Measurements from ENCODE around the gene CSNK1A1. TPM values are rescaled to one million over a fixed set of nuclear protein-coding genes. Genes with fewer than 3 reads are reported as not detected.

The CSNK1A1 gene
- total and polyA plus RNA-seq, 2 of the 4 experiments (the other 2 are of a cell fraction) = 140 to 419 TPM

- peak overlapping the region; percentile 33; the same call in 1 of the 2 replicates for H3K4ac ChIP-seq (ENCODE audit: low read depth, low read length)
- H3K56ac ChIP-seq (ENCODE audit: extremely low read depth, insufficient read depth, low read length) = no peak overlapping the region
- H2AFZ ChIP-seq (replicated peaks; ENCODE audit: low read length, poor library complexity) = no peak overlapping the region
- peak overlapping the region; percentile 33; the same call in 1 of the 2 replicates for H4K5ac ChIP-seq (ENCODE audit: low read depth, low read length)
- H2AK5ac ChIP-seq (ENCODE audit: low read depth, low read length) = peak overlapping the region; percentile 74; the same call in 1 of the 2 replicates
- H3K9ac ChIP-seq (ENCODE audit: low read depth, low read length) = no peak overlapping the region
- no peaks in the 10 kb centered on the region; the same call in 1 of the 2 replicates for H3K9me1 ChIP-seq (ENCODE audit: insufficient read depth, low read length)
- H4K91ac ChIP-seq (ENCODE audit: insufficient read depth, low read depth, low read length) = peak overlapping the region; percentile 55
- intact Hi-C loops (cut with micrococcal nuclease) = loop anchor here (5.0 kb wide), 1 partner anchor 75 kb away; no protein-coding TSS in a partner anchor
- ATAC-seq (ENCODE audit: low read depth) (no peak), DNase-seq (no peak)
- peak overlapping the region; percentile 78; the same call in 1 of the 2 replicates for H2BK120ac ChIP-seq (ENCODE audit: low read depth, low read length)
- in situ Hi-C loops (cut with MboI; ENCODE audit: low sequenced_read_pairs) = loop anchor here (5.0 kb wide), 1 partner anchor 40 kb away; no protein-coding TSS in a partner anchor
- H3K23ac ChIP-seq (ENCODE audit: low read depth, low read length) = peak overlapping the region; percentile 17; the same call in 1 of the 2 replicates
- dilution Hi-C loops (cut with HindIII; ENCODE audit: low sequenced_read_pairs, unreplicated experiment) = no loop called here
- CTCF ChIA-PET = interaction anchor here (2.1 kb wide), 1 partner anchor 35 kb away, joined by 5 read pairs; no protein-coding TSS in a partner anchor
- H3K4me3 ChIP-seq (ENCODE audit: insufficient read depth, low read depth, low read length) = no peak overlapping the region
- H3K14ac ChIP-seq (replicated peaks; ENCODE audit: low read depth, low read length) = no peak overlapping the region; the same call in 1 of the 2 replicates
- H4K20me1 ChIP-seq (ENCODE audit: insufficient read depth, low read length) = peaks cover 11% of the 10 kb centered on the region
- WGBS, 2 experiments (ENCODE audit: extremely low coverage in 2 of 2, insufficient read length in 1 of 2) = no CpG with 5 or more reads among the region's 2 CpGs
- H2BK15ac ChIP-seq (ENCODE audit: low read depth, low read length) = peak overlapping the region; percentile 24
- peak overlapping the region; percentile 28; the same call in 1 of the 2 replicates for H2BK20ac ChIP-seq (ENCODE audit: low read depth, low read length)
- POLR2A ChIA-PET (ENCODE audit: unreplicated experiment) = no interaction called here
- no peak overlapping the region for H3K4me2 ChIP-seq (ENCODE audit: low read depth, low read length)
- peak overlapping the region; percentile 48 for H3K18ac ChIP-seq (ENCODE audit: low read depth, low read length)
- peak overlapping the region; percentile 98 for H2BK5ac ChIP-seq (ENCODE audit: low read depth, low read length, poor library complexity, severe bottlenecking)
- no peaks in the 10 kb centered on the region for H3K36me3 ChIP-seq (ENCODE audit: control insufficient read depth, insufficient read depth, low read length)
- H4K8ac ChIP-seq (ENCODE audit: low read depth in 2 of 2, low read length in 2 of 2) = peak overlapping the region; percentile 33 to 58; a peak in 3 of 4 replicates
- H3K4me1 ChIP-seq (ENCODE audit: control insufficient read depth, insufficient read depth, low read length) = peaks cover 32% of the 10 kb centered on the region
- peak overlapping the region; percentile 84 for H3K27ac ChIP-seq (ENCODE audit: insufficient read depth, low read length)
- no peaks in the 10 kb centered on the region for H3K27me3 ChIP-seq (ENCODE audit: control insufficient read depth, insufficient read depth, low read length)
- no peaks in the 10 kb centered on the region for H3K9me3 ChIP-seq (ENCODE audit: control insufficient read depth, insufficient read depth, low read length)
- peaks cover 2 to 22% of the 10 kb centered on the region in 2 experiments; a peak in 2 of 4 replicates for H3K79me1 ChIP-seq (ENCODE audit: low read depth in 1 of 2, low read length in 2 of 2)
- H2AK9ac ChIP-seq (replicated peaks; ENCODE audit: low read depth, low read length, poor library complexity) = no peak overlapping the region
- TF ChIP-seq RAD21 (IDR thresholded peaks at IDR 0.05; ENCODE audit: low read length) (no peak), POLR2A (IDR thresholded peaks at IDR 0.05; ENCODE audit: low read depth, low read length) (no peak), NFE2L2 (IDR thresholded peaks at IDR 0.05; ENCODE audit: low read depth, low read length) (no peak), SMC3 (IDR thresholded peaks at IDR 0.05; ENCODE audit: low read depth, low read length) (no peak), FOS (IDR thresholded peaks at IDR 0.05; ENCODE audit: low read depth, low read length) (no peak), CEBPB (IDR thresholded peaks at IDR 0.05; ENCODE audit: low read depth, low read length) (no peak), RCOR1 (IDR thresholded peaks at IDR 0.05; ENCODE audit: insufficient replicate concordance, low read length) (no peak), MAZ (IDR thresholded peaks at IDR 0.05; ENCODE audit: borderline replicate concordance, low read depth, low read length) (no peak), CTCF (conservative IDR thresholded peaks at IDR 0.05; ENCODE audit: low read depth, low read length) (no peak), USF2 (IDR thresholded peaks at IDR 0.05; ENCODE audit: low read depth, low read length) (no peak), MAFK (IDR thresholded peaks at IDR 0.05; ENCODE audit: low read depth, low read length) (no peak)
- BruUV-seq (replicated peaks) = no TSS peak
Observed at GRCh38 chr5:149487672-149488071, 63.6 kb downstream of the CSNK1A1 start.
